Endodermal cell (in vitro differentiated cells): ENCODE data around the gene WDFY2. TPM values are rescaled to one million over a fixed set of nuclear protein-coding genes. Genes with fewer than 3 reads are reported as not detected.

Source experiments
- DNase-seq: peaks from one replicate; pipeline ENCODE4 v3.0.0-alpha.2; 2017
- H3K27ac ChIP-seq: 2 replicates; pipeline ENCODE4 v1.5.1; 2013; ENCODE audit warnings: mild to moderate bottlenecking, low read depth, low read length, moderate library complexity
- H3K27me3 ChIP-seq: 2 replicates; pipeline ENCODE4 v1.6.1; 2013; ENCODE audit warnings: mild to moderate bottlenecking, low read length, moderate library complexity; ENCODE audit not compliant: insufficient read depth, control insufficient read depth, poor library complexity, severe bottlenecking
- H3K36me3 ChIP-seq: 2 replicates; pipeline ENCODE4 v1.7.0; 2013; ENCODE audit warnings: mild to moderate bottlenecking, low read length, moderate library complexity; ENCODE audit not compliant: control insufficient read depth, insufficient read depth
- H3K4me1 ChIP-seq: one replicate; pipeline ENCODE4 v1.7.0; 2013; ENCODE audit warnings: low read length; ENCODE audit not compliant: control insufficient read depth, insufficient read depth
- H3K4me3 ChIP-seq: 2 replicates; pipeline ENCODE4 v1.5.1; 2013; ENCODE audit warnings: mild to moderate bottlenecking, low read length, moderate library complexity
- H3K9ac ChIP-seq: 2 replicates; pipeline ENCODE4 v1.6.1; 2013; ENCODE audit warnings: mild to moderate bottlenecking, low read length, moderate library complexity; ENCODE audit not compliant: poor library complexity, severe bottlenecking; ENCODE audit errors: extremely low read depth
- H3K9me3 ChIP-seq: 2 replicates; pipeline ENCODE4 v1.6.1; 2013; ENCODE audit warnings: mild to moderate bottlenecking, low read length, moderate library complexity; ENCODE audit not compliant: control insufficient read depth
- H3K27ac Mint-ChIP-seq: 2 replicates; pipeline ENCODE4 v1.8.0; 2020; ENCODE audit warnings: mixed read lengths
- H3K27me3 Mint-ChIP-seq: 2 replicates; pipeline ENCODE4 v1.8.0; 2021; ENCODE audit warnings: mild to moderate bottlenecking, mixed read lengths; ENCODE audit not compliant: insufficient read depth
- H3K36me3 Mint-ChIP-seq: 2 replicates; pipeline ENCODE4 v1.8.0; 2020; ENCODE audit warnings: low read depth, mixed read lengths
- H3K4me1 Mint-ChIP-seq: 2 replicates; pipeline ENCODE4 v1.8.0; 2020; ENCODE audit warnings: mixed read lengths
- H3K4me3 Mint-ChIP-seq: 2 replicates; pipeline ENCODE4 v1.8.0; 2020; ENCODE audit warnings: mild to moderate bottlenecking, moderate library complexity, mixed read lengths
- H3K9me3 Mint-ChIP-seq: 2 replicates; pipeline ENCODE4 v1.8.0; 2020; ENCODE audit warnings: mild to moderate bottlenecking, mixed read lengths
- WGBS, 2 experiments: methylation state at CpG; one replicate each; pipeline versions ENCODE4 v1.1.5 to v1.1.7; 2013; ENCODE audit warnings: missing lambda C conversion rate in 2 of 2, mixed read lengths in 1 of 2; ENCODE audit not compliant: insufficient coverage in 1 of 2, insufficient read length in 1 of 2; 5-methylcytosine and 5-hydroxymethylcytosine counted together
- total RNA-seq, 2 donors: library from RNA; stranded (reverse); fragmentation: NEBNext Ultra II Directional in 1 of 2; extraction: Animal tissue kit (Norgen Biotek cat#: 25700) in 1 of 2; gene quantifications; 2 replicates in 1 of 2; 3 replicates in 1 of 2; pipeline ENCODE4 v1.2.1, GENCODE V29; 2021
- TF ChIP-seq, protein P1 (sequence below): fragments of 200-600 bp; sonication (generic); conservative IDR thresholded peaks from 2 replicates; pipeline ENCODE4 v1.5.0; 2021; ENCODE audit warnings: antibody characterized with exemption, mild to moderate bottlenecking

Gene WDFY2
- total RNA-seq, 2 donors from 2014 or later: 20.6 to 28.0 TPM

DNA sequence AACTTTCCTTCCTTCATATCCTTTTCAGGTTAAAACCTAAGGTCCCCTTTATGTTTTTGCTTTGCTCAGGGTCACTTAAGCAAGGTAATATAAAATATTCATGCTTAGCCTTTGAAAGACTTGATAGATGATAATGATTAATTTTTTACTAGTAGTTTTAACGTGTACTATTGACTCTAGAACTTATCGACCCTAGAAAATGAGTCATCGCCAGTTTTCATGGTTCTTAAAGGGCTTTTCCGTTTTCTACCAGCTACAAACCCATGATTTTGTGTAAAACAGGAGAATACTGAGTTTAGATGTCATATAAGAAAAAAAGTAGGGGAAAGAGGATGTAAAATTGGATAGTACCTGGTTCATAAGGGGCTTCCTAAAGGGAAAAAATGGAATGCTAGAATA lies 144.0 kb downstream of the WDFY2 start:
- no peak overlapping the region for H3K9ac ChIP-seq
- Mint-ChIP-seq H3K36me3 (peaks cover 16% of the 10 kb centered on the region), H3K27me3 (no peaks in the 10 kb centered on the region), H3K4me3 (no peak overlapping the region), H3K27ac (peak overlapping the region; percentile 15), H3K9me3 (no peaks in the 10 kb centered on the region), H3K4me1 (no peaks in the 10 kb centered on the region)
- peaks cover 13% of the 10 kb centered on the region for H3K36me3 ChIP-seq
- no peak overlapping the region for H3K4me3 ChIP-seq
- TF ChIP-seq, protein P1, sequence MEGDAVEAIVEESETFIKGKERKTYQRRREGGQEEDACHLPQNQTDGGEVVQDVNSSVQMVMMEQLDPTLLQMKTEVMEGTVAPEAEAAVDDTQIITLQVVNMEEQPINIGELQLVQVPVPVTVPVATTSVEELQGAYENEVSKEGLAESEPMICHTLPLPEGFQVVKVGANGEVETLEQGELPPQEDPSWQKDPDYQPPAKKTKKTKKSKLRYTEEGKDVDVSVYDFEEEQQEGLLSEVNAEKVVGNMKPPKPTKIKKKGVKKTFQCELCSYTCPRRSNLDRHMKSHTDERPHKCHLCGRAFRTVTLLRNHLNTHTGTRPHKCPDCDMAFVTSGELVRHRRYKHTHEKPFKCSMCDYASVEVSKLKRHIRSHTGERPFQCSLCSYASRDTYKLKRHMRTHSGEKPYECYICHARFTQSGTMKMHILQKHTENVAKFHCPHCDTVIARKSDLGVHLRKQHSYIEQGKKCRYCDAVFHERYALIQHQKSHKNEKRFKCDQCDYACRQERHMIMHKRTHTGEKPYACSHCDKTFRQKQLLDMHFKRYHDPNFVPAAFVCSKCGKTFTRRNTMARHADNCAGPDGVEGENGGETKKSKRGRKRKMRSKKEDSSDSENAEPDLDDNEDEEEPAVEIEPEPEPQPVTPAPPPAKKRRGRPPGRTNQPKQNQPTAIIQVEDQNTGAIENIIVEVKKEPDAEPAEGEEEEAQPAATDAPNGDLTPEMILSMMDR: no peak
- DNase-seq: no peak
- no peaks in the 10 kb centered on the region for H3K27me3 ChIP-seq
- no peaks in the 10 kb centered on the region for H3K4me1 ChIP-seq
- WGBS, 2 experiments: 92 to 98% methylated on average over 4 of the region's 4 CpGs
- H3K27ac ChIP-seq: no peak overlapping the region
- no peaks in the 10 kb centered on the region for H3K9me3 ChIP-seq

DNA sequence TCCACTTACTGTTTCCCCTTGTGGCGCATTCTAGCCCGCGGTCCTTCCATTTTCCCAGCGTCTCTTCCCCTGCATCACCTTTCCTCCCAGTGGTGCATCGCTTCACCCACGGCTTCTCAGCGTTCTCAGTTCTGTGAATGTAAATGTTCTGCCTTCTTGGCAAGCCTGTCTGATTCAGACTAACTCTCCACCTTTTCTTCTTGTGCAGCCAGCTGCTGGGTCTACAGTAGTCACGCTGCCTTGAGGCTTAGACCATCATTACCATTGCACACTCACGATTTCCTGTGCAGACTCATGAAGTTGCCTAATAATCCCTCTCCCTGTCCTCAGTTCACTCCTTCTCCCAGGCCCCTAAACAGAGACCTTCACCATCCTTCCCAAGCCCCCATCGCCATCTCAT lies 144.7 kb downstream of the WDFY2 start:
- Mint-ChIP-seq H3K4me3 (no peak overlapping the region), H3K9me3 (no peaks in the 10 kb centered on the region), H3K36me3 (peaks cover 16% of the 10 kb centered on the region), H3K4me1 (no peaks in the 10 kb centered on the region), H3K27me3 (no peaks in the 10 kb centered on the region), H3K27ac (no peak overlapping the region)
- H3K9ac ChIP-seq: no peak overlapping the region
- WGBS, 2 experiments: 97% methylated on average over 10 of the region's 10 CpGs
- H3K27ac ChIP-seq: no peak overlapping the region
- TF ChIP-seq, protein P1: no peak
- no peak overlapping the region for H3K4me3 ChIP-seq
- no peaks in the 10 kb centered on the region for H3K4me1 ChIP-seq
- no peaks in the 10 kb centered on the region for H3K9me3 ChIP-seq
- DNase-seq: no peak
- peaks cover 13% of the 10 kb centered on the region for H3K36me3 ChIP-seq
- no peaks in the 10 kb centered on the region for H3K27me3 ChIP-seq

DNA sequence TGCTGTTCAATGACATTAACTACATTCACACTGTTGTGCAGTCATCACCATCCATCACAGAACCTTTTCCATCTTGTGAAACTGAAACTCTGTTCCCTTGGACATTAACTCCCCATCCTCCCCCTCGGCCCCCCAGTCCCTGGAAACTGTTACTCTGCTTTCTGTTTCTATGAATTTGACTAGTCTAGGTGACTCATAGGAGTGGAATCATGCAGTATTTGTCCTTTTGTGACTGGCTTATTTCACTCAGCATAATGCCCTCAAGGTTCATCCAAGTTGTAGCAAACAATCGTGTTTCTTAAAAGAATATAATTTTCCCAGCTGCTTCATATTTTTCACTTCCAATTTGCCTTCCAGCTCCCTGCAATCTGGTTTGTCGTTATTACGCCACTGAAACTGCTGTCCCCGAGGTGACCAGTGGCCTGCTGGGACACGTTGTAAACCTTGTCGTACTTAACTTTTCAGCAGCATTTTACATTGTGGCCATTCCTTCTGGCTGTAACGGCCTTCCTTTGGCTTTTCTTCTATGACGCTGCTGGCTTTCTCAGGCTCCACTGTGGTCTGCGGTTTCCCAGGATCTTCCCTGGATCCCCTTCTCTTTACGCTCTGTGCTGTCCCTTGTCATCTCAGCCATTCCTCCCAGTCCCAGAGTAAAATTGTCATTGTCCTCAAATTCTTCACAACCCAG lies 145.7 kb downstream of the WDFY2 start:
- Histone ChIP-seq H3K9me3 (no peaks in the 10 kb centered on the region), H3K4me3 (no peak overlapping the region), H3K4me1 (no peaks in the 10 kb centered on the region), H3K27me3 (no peaks in the 10 kb centered on the region), H3K27ac (peak overlapping the region; percentile 19), H3K9ac (no peak overlapping the region), H3K36me3 (peaks cover 13% of the 10 kb centered on the region)
- Mint-ChIP-seq H3K4me3 (no peak overlapping the region), H3K27me3 (no peaks in the 10 kb centered on the region), H3K27ac (no peak overlapping the region), H3K4me1 (no peaks in the 10 kb centered on the region), H3K36me3 (peaks cover 15% of the 10 kb centered on the region), H3K9me3 (no peaks in the 10 kb centered on the region)
- TF ChIP-seq, protein P1: no peak
- 83 to 90% methylated on average over 8 to 11 of the region's 11 CpGs for WGBS, 2 experiments
- DNase-seq: no peak
